ENCODE measurements around the gene ANKS1B. TPM values are rescaled to one million over a fixed set of nuclear protein-coding genes. Genes with fewer than 3 reads are reported as not detected.

Gene ANKS1B
- total and polyA plus RNA-seq, 10 of the 15 experiments (the other 5 are each of a cell fraction or from before 2014, with no cell fraction given) = 0.16 to 1.3 (median 0.82) TPM; not detected in 7

DNA sequence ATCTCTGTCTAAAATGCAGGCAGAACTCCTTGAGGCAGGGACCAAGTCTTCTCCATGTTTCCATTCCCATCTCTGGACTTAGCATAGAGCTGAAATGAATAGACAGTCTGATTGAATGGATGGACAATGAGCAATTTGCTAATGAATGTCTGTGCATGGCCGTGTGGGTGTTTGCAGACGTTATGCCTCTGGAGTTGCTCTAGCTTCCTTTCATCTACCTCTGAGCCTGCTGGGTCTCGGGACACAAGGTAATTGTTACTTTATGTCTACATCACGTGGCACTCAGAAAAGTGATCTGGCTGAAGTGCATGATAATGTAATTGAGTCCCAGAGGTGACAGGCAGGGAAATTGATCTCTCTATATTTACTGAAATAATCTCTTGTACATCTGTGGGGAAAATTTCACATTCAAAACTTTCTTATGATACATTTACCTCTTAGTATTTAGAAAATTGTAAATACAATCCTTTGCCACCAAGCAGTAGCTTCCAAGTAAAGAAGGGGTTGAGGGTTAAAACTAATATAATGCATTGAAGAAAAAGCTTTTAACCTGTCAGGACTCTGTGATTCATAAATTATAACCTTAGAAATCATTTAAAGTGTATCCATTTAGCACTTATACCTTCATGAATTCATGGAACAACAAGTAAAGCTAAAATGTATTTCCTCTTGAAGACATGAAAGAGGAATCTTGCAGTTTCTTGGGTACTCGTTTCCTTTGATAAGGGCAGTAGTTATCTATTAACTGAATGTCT lies 915.6 kb downstream of the ANKS1B start:
- intact Hi-C loops (cut with micrococcal nuclease; ENCODE audit: unreplicated experiment) = no loop called here
- no peak overlapping the region for H3K27ac ChIP-seq (ENCODE audit: control insufficient read depth, insufficient read depth)
- RAD21 ChIA-PET (ENCODE audit: unreplicated experiment) = no interaction called here
- no peaks in the 10 kb centered on the region for H3K79me2 ChIP-seq (ENCODE audit: control insufficient read depth, insufficient read depth, low read length)
- H4K20me1 ChIP-seq (ENCODE audit: control insufficient read depth, insufficient read depth) = no peaks in the 10 kb centered on the region
- DNase-seq (ENCODE audit: low read depth, low spot score) (no peak), ATAC-seq (no peak), FAIRE-seq (no peak)
- 6% methylated on average over 5 of the region's 5 CpGs for WGBS (ENCODE audit: insufficient coverage, insufficient replicate concordance, low lambda C conversion rate, missing lambda C conversion rate)
- no peak overlapping the region for H3K4me3 ChIP-seq
- SMC1A ChIA-PET (ENCODE audit: uncharacterized antibody, unreplicated experiment) = interaction anchor here (1.3 to 1.4 kb wide), 2 partner anchors 24 to 58 kb away, joined by 3 to 4 read pairs; no protein-coding TSS in a partner anchor
- H3K9ac ChIP-seq (ENCODE audit: control insufficient read depth, insufficient read depth, low read length) = no peak overlapping the region
- in situ Hi-C loops (cut with MboI) = no loop called here
- H3K4me2 ChIP-seq (ENCODE audit: control insufficient read depth, insufficient read depth) = no peak overlapping the region
- CTCF ChIA-PET = interaction anchor here (1.1 kb wide), 1 partner anchor 468 kb away, joined by 3 read pairs; no protein-coding TSS in a partner anchor
- no peaks in the 10 kb centered on the region for H3K9me3 ChIP-seq (replicated peaks; ENCODE audit: control insufficient read depth, insufficient read depth, low read length)
- TF ChIP-seq IKZF2 (IDR thresholded peaks at IDR 0.05) = no peak
- TF ChIP-seq BACH1 (IDR thresholded peaks at IDR 0.05; ENCODE audit: borderline replicate concordance) = no peak
- no peak for TF ChIP-seq ZNF274 (IDR thresholded peaks at IDR 0.05; ENCODE audit: insufficient read depth, insufficient read length)
- no peak for TF ChIP-seq ETV6 (conservative IDR thresholded peaks at IDR 0.05 in 1 of 2, IDR thresholded peaks at IDR 0.05 in 1 of 2; ENCODE audit: borderline replicate concordance in 1 of 2, low read depth in 1 of 2)
- no peak for TF ChIP-seq ZNF622 (IDR thresholded peaks at IDR 0.05)
- TF ChIP-seq PAX5 (IDR thresholded peaks at IDR 0.05; ENCODE audit: borderline replicate concordance, low read depth, low read length) = no peak
- no peak for TF ChIP-seq FOXM1 (IDR thresholded peaks at IDR 0.05; ENCODE audit: low read depth, low read length)
- TF ChIP-seq TAF1 (IDR thresholded peaks at IDR 0.05; ENCODE audit: borderline replicate concordance, low read depth, low read length) = no peak
- BruUV-seq (replicated peaks) = no TSS peak
- POLR2A ChIA-PET = no interaction called here
- H3K36me3 ChIP-seq (ENCODE audit: control insufficient read depth in 2 of 2, insufficient read depth in 2 of 2, low read length in 1 of 2) = no peaks in the 10 kb centered on the region
- H3K27me3 ChIP-seq (replicated peaks in 1 of 2; ENCODE audit: control insufficient read depth in 2 of 2, insufficient read depth in 2 of 2, low read length in 1 of 2) = no peaks in the 10 kb centered on the region
- H2AFZ ChIP-seq (ENCODE audit: control insufficient read depth, low read depth, low read length) = no peak overlapping the region
- no peaks in the 10 kb centered on the region for H3K4me1 ChIP-seq (ENCODE audit: control insufficient read depth, insufficient read depth, low read length)
